Heart right ventricle (tissue), 16 donors: ENCODE data around the gene GPR137B. TPM values are rescaled to one million over a fixed set of nuclear protein-coding genes. Genes with fewer than 3 reads are reported as not detected.
A peak's percentile ranks its signal among the peaks of the same experiment; 100 is the strongest.
"Not testable (repeated sequence)": the region's sequence is repeated elsewhere in the genome, so short reads cannot be mapped to it uniquely, and the experiment has no call there.

Experiments used
- ATAC-seq, 8 donors: fragments of 200-7000 bp; cut with Tn5 transposase; one replicate each; pipeline ENCODE4 v1.9.1; 2020; ENCODE audit warnings: mild to moderate bottlenecking in 8 of 8, moderate library complexity in 8 of 8, moderate number of reproducible peaks in 1 of 8
- DNase-seq, 2 donors: peaks; one replicate each; pipeline ENCODE4 v3.0.0-alpha.2; 2020
- H3K27ac ChIP-seq, 10 donors: fragments of 200-600 bp; sonication (generic) in 2 of 10; one replicate each; pipeline versions ENCODE4 v1.5.0 to v1.8.0; 2020 to 2022; ENCODE audit warnings: mild to moderate bottlenecking in 3 of 10
- H3K27me3 ChIP-seq, 7 donors: fragments of 200-600 bp; one replicate each; pipeline ENCODE4 v1.8.0; 2021 to 2022; ENCODE audit warnings: mild to moderate bottlenecking in 2 of 7
- H3K36me3 ChIP-seq, 9 donors: fragments of 200-600 bp; sonication (generic) in 1 of 9; one replicate each; pipeline versions ENCODE4 v1.5.0 to v1.8.0; 2020 to 2022; ENCODE audit warnings: mild to moderate bottlenecking in 2 of 9
- H3K4me1 ChIP-seq, 9 donors: fragments of 200-600 bp; sonication (generic) in 1 of 9; one replicate each; pipeline versions ENCODE4 v1.5.0 to v1.8.0; 2020 to 2022; ENCODE audit warnings: mild to moderate bottlenecking in 4 of 9
- H3K4me3 ChIP-seq, 10 donors: fragments of 200-600 bp; sonication (generic) in 2 of 10; one replicate each; pipeline versions ENCODE4 v1.5.0 to v1.8.0; 2020 to 2022; ENCODE audit warnings: mild to moderate bottlenecking in 7 of 10, moderate library complexity in 2 of 10
- H3K9me3 ChIP-seq, 11 donors: fragments of 200-600 bp in 10 of 11; sonication (generic) in 2 of 11; one replicate each; pipeline versions ENCODE4 v1.5.0 to v1.8.0; 2013 to 2022; ENCODE audit warnings: mild to moderate bottlenecking in 2 of 11, control low read depth in 1 of 11, moderate library complexity in 1 of 11
- CTCF ChIP-seq, 9 donors: fragments of 200-600 bp; sonication (generic) in 2 of 9; IDR thresholded peaks; one replicate each; pipeline versions ENCODE4 v1.5.0 to v1.8.0; 2021 to 2022; ENCODE audit warnings: antibody characterized with exemption in 9 of 9, mild to moderate bottlenecking in 5 of 9, moderate library complexity in 1 of 9
- WGBS, 2 donors: extraction: QIAGEN DNeasy Blood & Tissue Kit; methylation state at CpG; one replicate each; pipeline ENCODE4 v1.1.7; 2013; ENCODE audit warnings: inconsistent platforms in 1 of 2; 5-methylcytosine and 5-hydroxymethylcytosine counted together
- intact Hi-C, 10 donors: fragments of 100-400 bp; cut with DNase I; formaldehyde crosslinking; loops; one replicate each; pipeline versions ENCODE4 v1.11.1 to v1.14.2; 2022
- polyA plus RNA-seq, 2 donors: library from polyadenylated mRNA; stranded (reverse); fragments of 200-250 nt; gene quantifications; one replicate each; pipeline ENCODE4 v1.2.3, GENCODE V29; 2013
- total RNA-seq, 10 donors: library from RNA; stranded (reverse); fragmentation: NEBNext Ultra II Directional in 3 of 10; extraction: Animal tissue kit (Norgen Biotek cat#: 25700) in 3 of 10; gene quantifications; one replicate each; pipeline versions ENCODE4 v1.2.1 to v1.2.4, GENCODE V29; 2021 to 2023
- donor health status: Arrhythmogenic right ventricular cardiomyopathy.
- donor health status: ischemic (EF 13 %, LVEDD 7.1; RV severe dilation, severe dysfunction).
- donor health status: healthy with polysubstance abuse.
- donor health status: DM: no; HTN: yes; CAD: no.
- donor health status: DM: no; HTN: no; CAD: no.
- donor health status: ischemic (EF 25% LVEDD 6.9; RV normal size, moderate dysfunction).
- donor health status: ischemic (EF 25% LVEDD 5.7; RV mildly dilated, moderate dysfunction).
- donor health status: healthy.
- donor health status: DM: yes; HTN: yes; CAD: no.
- donor health status: Ischemic cardiomyopathy.
- donor health status: ischemic (EF 35%, LVEDD 5.7; RV mildly dilated, moderate dysfunction).
- donor health status: nonischemic (EF 11% LVEDD 7.7; RV severe dilation, severe dysfunction).
- donor health status: DM: yes; HTN: yes; CAD: no.
- donor health status: PGD.
- donor health status: ischemic (EF 29% LVEDD 5.4; RV normal size, mild dysfunction).
- donor health status: nonischemic (EF 23%, LVEDD 6.1; RV moderate dilation, normal function).

GPR137B gene
- total and polyA plus RNA-seq, 12 donors, result 10.6 to 51.4 (median 32.7) TPM

DNA sequence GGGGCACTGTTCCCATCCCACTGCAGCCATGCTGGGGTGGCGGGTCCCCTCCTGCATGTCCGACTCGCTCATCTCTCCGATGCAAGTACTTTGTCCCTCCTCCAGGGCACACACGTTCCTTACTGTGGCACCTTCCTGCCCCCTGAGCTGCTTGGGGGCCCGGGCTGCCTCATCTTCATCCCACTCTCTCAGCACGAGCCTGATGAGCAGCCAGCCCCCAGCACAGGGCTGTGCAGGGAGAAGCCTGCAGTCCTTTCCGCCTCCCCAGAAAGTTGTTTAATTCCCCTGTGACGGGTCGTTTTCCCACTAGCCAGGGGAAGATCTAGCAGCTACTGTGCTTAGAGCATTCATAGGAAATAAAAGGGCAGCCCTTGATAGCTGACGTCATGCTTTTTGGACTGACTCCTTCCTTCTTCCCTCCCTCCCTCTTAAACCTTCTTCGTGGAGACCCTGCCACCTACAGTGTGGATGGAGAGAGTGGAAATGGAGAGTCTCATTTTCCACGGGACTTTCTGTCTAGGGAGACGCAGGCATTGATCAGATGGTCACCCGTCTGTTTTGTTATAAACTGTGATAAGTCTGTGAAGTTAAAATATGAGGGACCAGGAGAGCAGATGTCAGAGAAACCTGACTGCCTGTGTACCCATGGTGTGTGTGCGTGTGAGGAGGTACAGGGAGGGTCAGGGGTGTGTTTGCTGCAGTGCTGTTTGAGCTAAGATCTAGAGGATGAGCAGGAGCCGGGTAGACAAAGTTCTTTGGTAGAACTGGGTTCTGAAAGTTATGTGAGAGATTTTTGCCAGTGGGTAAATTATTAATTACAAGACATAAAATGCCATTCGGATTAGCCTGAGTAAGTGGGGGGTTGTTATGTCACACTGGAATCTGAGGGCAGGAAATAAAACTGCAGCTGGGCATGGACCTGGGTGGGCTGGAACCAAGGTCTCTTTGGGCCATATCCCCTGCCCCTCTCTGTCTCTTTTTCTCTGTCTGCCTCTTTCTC, 34.3 kb downstream of the GPR137B start:
- H3K4me3 ChIP-seq, result no peak overlapping the region
- 65 to 67% methylated on average over 18 of the region's 18 CpGs for WGBS, 2 donors
- peak in 1 of 9 donors; percentile 29 for TF ChIP-seq CTCF (IDR thresholded peaks at IDR 0.05)
- H3K27ac ChIP-seq, result no peak overlapping the region
- peak in 4 of 8 donors; percentile 37 to 88 (median 66) for ATAC-seq
- H3K4me1 ChIP-seq, result peaks cover 0 to 10% (median 0%) of the 10 kb centered on the region in 9 donors
- DNase-seq, result no peak
- no peaks in the 10 kb centered on the region for H3K9me3 ChIP-seq
- no peaks in the 10 kb centered on the region for H3K27me3 ChIP-seq
- intact Hi-C loops, result no loop called here
- H3K36me3 ChIP-seq, result peaks cover 0 to 41% (median 4%) of the 10 kb centered on the region in 9 donors

DNA sequence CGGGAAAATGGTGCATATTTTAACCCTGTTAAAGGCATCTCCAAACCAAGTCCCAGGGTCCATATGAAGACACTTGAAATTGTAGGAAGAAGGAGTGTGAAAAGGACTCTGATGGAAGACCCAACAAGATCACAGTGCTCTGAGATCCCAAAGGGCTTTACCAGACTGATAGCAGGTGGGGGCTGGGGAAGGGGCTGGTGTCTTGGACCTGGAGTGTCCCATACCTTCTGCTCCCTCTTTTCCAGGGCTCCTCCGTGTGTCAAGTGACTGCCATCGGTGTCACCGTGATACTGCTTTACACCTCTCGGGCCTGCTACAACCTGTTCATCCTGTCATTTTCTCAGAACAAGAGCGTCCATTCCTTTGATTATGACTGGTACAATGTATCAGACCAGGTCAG, 37.3 kb downstream of the GPR137B start:
- H3K36me3 ChIP-seq, result peaks cover 0 to 69% (median 9%) of the 10 kb centered on the region in 9 donors
- peaks cover 0 to 5% (median 0%) of the 10 kb centered on the region in 9 donors for H3K4me1 ChIP-seq
- H3K9me3 ChIP-seq, result no peaks in the 10 kb centered on the region
- intact Hi-C loops, result loop anchor here in 1 of 10 donors (10.0 kb wide), 1 partner anchor 65 kb away; no protein-coding TSS in a partner anchor
- H3K27me3 ChIP-seq, result no peaks in the 10 kb centered on the region
- no peak overlapping the region for H3K27ac ChIP-seq
- ATAC-seq (no peak), DNase-seq (no peak)
- no peak overlapping the region for H3K4me3 ChIP-seq
- no peak for TF ChIP-seq CTCF (IDR thresholded peaks at IDR 0.05)
- WGBS, 2 donors, result 96 to 98% methylated on average over 6 of the region's 6 CpGs

DNA sequence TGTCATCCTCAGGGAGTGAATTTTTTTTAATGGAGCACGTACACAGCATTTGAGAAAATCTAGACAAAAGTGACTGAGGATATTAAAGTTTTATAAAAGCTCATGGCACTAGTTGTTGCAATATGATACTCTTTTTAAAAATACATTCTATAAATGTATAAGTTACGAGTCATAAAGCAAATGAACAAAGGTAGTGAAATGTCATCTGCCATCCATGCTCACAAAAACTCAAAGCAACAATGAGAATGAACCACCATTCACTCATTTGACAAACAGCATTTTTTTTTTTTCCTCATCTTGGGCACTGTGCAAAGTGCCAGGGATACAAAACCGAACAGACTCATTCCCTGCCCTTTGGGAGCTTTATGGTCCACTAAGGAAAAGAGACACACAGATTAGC, 38.7 kb downstream of the GPR137B start:
- no peak for TF ChIP-seq CTCF (IDR thresholded peaks at IDR 0.05)
- Histone ChIP-seq H3K36me3 (peaks cover 0 to 75% (median 9%) of the 10 kb centered on the region in 9 donors), H3K27me3 (no peaks in the 10 kb centered on the region), H3K27ac (no peak overlapping the region), H3K9me3 (no peaks in the 10 kb centered on the region), H3K4me1 (peaks cover 0 to 5% (median 0%) of the 10 kb centered on the region in 9 donors), H3K4me3 (no peak overlapping the region)
- ATAC-seq (no peak), DNase-seq (no peak)
- intact Hi-C loops, result loop anchor here in 1 of 10 donors (10.0 kb wide), 1 partner anchor 64 kb away; no protein-coding TSS in a partner anchor
- 95 to 97% methylated on average over 3 of the region's 3 CpGs for WGBS, 2 donors

DNA sequence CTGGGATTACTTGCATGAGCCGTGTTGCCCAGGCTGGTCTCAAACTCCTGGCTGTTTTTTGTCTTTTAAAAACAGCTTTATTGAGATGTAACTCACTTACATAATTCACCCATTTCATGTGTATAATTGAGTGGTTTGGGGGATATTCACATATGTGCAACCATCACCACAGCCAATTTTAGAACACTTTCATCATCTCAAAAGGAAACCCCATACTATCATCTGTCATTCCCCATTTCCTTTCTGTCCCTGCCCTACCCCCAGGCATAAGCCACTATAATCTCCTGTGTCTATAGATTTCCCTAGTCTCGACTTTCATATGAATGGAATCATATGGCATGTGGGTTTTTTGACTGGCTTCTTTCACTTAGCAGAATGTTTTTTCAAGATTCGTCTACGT, 43.3 kb downstream of the GPR137B start:
- no peak overlapping the region for H3K4me3 ChIP-seq
- WGBS, 2 donors, result 87 to 90% methylated on average over 4 of the region's 4 CpGs
- peaks cover 0 to 64% (median 9%) of the 10 kb centered on the region in 9 donors for H3K36me3 ChIP-seq
- ATAC-seq (no peak), DNase-seq (no peak)
- H3K9me3 ChIP-seq, result peaks cover 0 to 12% (median 0%) of the 10 kb centered on the region in 11 donors
- no peaks in the 10 kb centered on the region for H3K4me1 ChIP-seq
- H3K27ac ChIP-seq, result no peak overlapping the region
- no peak for TF ChIP-seq CTCF (IDR thresholded peaks at IDR 0.05)
- intact Hi-C loops, result loop anchor here in 1 of 10 donors (10.0 kb wide), 1 partner anchor 59 kb away; no protein-coding TSS in a partner anchor
- H3K27me3 ChIP-seq, result no peaks in the 10 kb centered on the region

GRCh38 chr1:236186471-236186870, 44.1 kb downstream of the GPR137B start:
- not testable (repeated sequence) for DNase-seq, ATAC-seq, H3K4me1 ChIP-seq, H3K27me3 ChIP-seq, H3K27ac ChIP-seq, H3K4me3 ChIP-seq
- Histone ChIP-seq H3K9me3 (peaks cover 0 to 12% (median 0%) of the 10 kb centered on the region in 11 donors), H3K36me3 (peaks cover 0 to 57% (median 10%) of the 10 kb centered on the region in 9 donors)
- intact Hi-C loops, result loop anchor here in 1 of 10 donors (10.0 kb wide), 1 partner anchor 58 kb away; no protein-coding TSS in a partner anchor
- 98 to 100% methylated on average over 2 of the region's 2 CpGs for WGBS, 2 donors

- not testable (repeated sequence) for DNase-seq, ATAC-seq, H3K4me1 ChIP-seq, H3K4me3 ChIP-seq, H3K27ac ChIP-seq, H3K27me3 ChIP-seq
- Histone ChIP-seq H3K36me3 (peaks cover 0 to 56% (median 5%) of the 10 kb centered on the region in 9 donors), H3K9me3 (peaks cover 0 to 12% (median 0%) of the 10 kb centered on the region in 11 donors)
- intact Hi-C loops, result loop anchor here in 1 of 10 donors (10.0 kb wide), 1 partner anchor 57 kb away; no protein-coding TSS in a partner anchor
- 93 to 94% methylated on average over 1 of the region's 1 CpG for WGBS, 2 donors
Measured at GRCh38 chr1:236188084-236188483, 45.7 kb downstream of the GPR137B start.
